ENCODE measurements around the gene GBP2. TPM values are rescaled to one million over a fixed set of nuclear protein-coding genes. Genes with fewer than 3 reads are reported as not detected.
"Not testable (repeated sequence)": the region's sequence is repeated elsewhere in the genome, so short reads cannot be mapped to it uniquely, and the experiment has no call there.

The GBP2 gene
- total RNA-seq, 3 donors from 2014 or later, result 186 to 267 (median 244) TPM

DNA sequence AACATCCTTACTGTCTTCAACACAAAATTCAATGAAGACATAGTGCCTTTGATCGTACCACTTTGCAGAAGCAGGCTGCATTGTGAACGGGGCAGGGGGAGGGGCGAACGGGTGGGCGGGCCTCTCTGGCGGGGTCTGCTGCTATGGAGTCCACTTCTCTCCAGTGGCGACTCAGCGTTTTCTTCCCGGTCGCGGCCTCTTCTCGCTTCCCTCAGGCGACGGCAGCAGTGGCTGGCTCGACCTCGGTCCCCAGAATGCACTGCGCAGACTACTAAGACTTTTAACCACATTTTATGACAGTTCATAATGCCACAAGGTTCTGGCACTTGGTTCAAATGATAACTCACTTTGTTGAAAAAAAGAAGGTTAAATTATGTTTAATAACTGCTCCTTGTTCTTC lies 21.2 kb downstream of the GBP2 start:
- Mint-ChIP-seq H3K36me3 (ENCODE audit: insufficient read depth) (peaks cover 60% of the 10 kb centered on the region), H3K4me3 (no peak overlapping the region), H3K4me1 (ENCODE audit: low read depth) (peaks cover 25% of the 10 kb centered on the region), H3K9me3 (peaks cover 14% of the 10 kb centered on the region), H3K27me3 (ENCODE audit: low read depth) (no peaks in the 10 kb centered on the region)
- ATAC-seq, result peak in 1 of 2 donors; percentile 15
- no peak for DNase-seq

DNA sequence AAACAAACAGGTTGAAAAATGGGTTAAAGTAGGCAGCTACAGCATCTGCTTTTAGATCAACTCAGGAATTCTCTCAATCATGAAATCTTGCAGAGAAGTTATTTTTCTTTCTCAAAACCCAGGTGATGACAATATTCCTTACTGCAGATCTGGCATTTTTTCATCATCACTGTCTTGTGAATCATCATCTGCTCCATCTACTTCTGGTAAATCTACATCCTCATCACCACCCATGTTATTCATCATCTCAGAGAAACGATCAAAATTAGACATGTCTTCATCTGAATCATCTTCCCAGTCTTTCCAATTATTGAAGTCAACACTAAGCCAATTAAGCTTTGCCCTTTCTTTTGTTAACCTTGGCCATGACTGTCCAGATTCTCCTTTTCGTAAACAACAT lies 21.8 kb downstream of the GBP2 start:
- peaks cover 14% of the 10 kb centered on the region for H3K9me3 Mint-ChIP-seq
- peaks cover 25% of the 10 kb centered on the region for H3K4me1 Mint-ChIP-seq (ENCODE audit: low read depth)
- peak; percentile 62 to 76 for ATAC-seq
- DNase-seq, result no peak
- peaks cover 55% of the 10 kb centered on the region for H3K36me3 Mint-ChIP-seq (ENCODE audit: insufficient read depth)
- no peaks in the 10 kb centered on the region for H3K27me3 Mint-ChIP-seq (ENCODE audit: low read depth)
- no peak overlapping the region for H3K4me3 Mint-ChIP-seq

GRCh38 chr1:89102021-89102420 lies 23.9 kb downstream of the GBP2 start:
- peaks cover 25% of the 10 kb centered on the region for H3K4me1 Mint-ChIP-seq (ENCODE audit: low read depth)
- peaks cover 37% of the 10 kb centered on the region for H3K36me3 Mint-ChIP-seq (ENCODE audit: insufficient read depth)

DNA sequence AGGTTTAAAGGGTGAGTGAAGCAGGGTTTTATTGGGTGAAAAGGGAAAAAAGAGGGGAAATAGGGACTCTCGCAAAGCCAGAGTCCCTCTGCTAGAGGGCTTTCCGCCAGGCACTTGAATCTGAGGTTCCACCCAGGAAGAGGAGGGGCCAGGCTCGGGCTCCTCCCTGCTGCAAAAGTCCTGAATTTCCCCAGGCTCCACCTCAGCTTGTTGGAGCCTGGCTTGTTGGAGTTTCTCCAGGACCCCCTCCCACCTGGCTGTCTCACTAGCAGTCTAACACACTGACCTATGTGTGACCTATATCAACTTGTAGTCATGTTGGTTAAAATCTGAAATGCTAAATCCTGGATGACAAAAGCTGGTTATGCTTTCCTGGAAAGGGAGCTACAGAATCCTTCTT lies 25.5 kb downstream of the GBP2 start:
- H3K9me3 Mint-ChIP-seq, result peaks cover 14% of the 10 kb centered on the region
- H3K4me3 Mint-ChIP-seq, result no peak overlapping the region
- DNase-seq (no peak), ATAC-seq (no peak)
- H3K36me3 Mint-ChIP-seq (ENCODE audit: insufficient read depth), result peaks cover 21% of the 10 kb centered on the region
- H3K27me3 Mint-ChIP-seq (ENCODE audit: low read depth), result no peaks in the 10 kb centered on the region
- H3K4me1 Mint-ChIP-seq (ENCODE audit: low read depth), result peaks cover 17% of the 10 kb centered on the region

More at GRCh38 chr1:89102021-89102420, 23.9 kb downstream of the GBP2 start:
- H3K4me3 Mint-ChIP-seq, result no peak overlapping the region
- DNase-seq (no peak), ATAC-seq (no peak)
- peaks cover 18% of the 10 kb centered on the region for H3K9me3 Mint-ChIP-seq
- no peaks in the 10 kb centered on the region for H3K27me3 Mint-ChIP-seq (ENCODE audit: low read depth)

GRCh38 chr1:89098857-89099256 lies 27.1 kb downstream of the GBP2 start:
- H3K4me1 Mint-ChIP-seq (ENCODE audit: low read depth), result peaks cover 3% of the 10 kb centered on the region
- DNase-seq, result no peak
- ATAC-seq, result no peak
- peaks cover 6% of the 10 kb centered on the region for H3K36me3 Mint-ChIP-seq (ENCODE audit: insufficient read depth)
- H3K9me3 Mint-ChIP-seq, result peaks cover 8% of the 10 kb centered on the region
- no peak overlapping the region for H3K4me3 Mint-ChIP-seq
- no peaks in the 10 kb centered on the region for H3K27me3 Mint-ChIP-seq (ENCODE audit: low read depth)

- Mint-ChIP-seq H3K27me3 (ENCODE audit: low read depth) (no peaks in the 10 kb centered on the region), H3K4me1 (ENCODE audit: low read depth) (no peaks in the 10 kb centered on the region), H3K36me3 (ENCODE audit: insufficient read depth) (peaks cover 2% of the 10 kb centered on the region), H3K9me3 (peaks cover 8% of the 10 kb centered on the region), H3K4me3 (no peak overlapping the region)
- DNase-seq (no peak), ATAC-seq (no peak)
Measured at GRCh38 chr1:89095737-89096136, 30.2 kb downstream of the GBP2 start.

GRCh38 chr1:89089962-89090361 lies 36.0 kb downstream of the GBP2 start:
- Mint-ChIP-seq H3K27me3 (ENCODE audit: low read depth) (no peaks in the 10 kb centered on the region), H3K4me3 (no peak overlapping the region), H3K4me1 (ENCODE audit: low read depth) (peaks cover 1% of the 10 kb centered on the region), H3K9me3 (no peaks in the 10 kb centered on the region), H3K36me3 (ENCODE audit: insufficient read depth) (no peaks in the 10 kb centered on the region)
- ATAC-seq (peak in 1 of 2 donors; percentile 35), DNase-seq (no peak)

GRCh38 chr1:89088572-89088971 lies 37.3 kb downstream of the GBP2 start:
- Mint-ChIP-seq H3K4me3 (no peak overlapping the region), H3K4me1 (ENCODE audit: low read depth) (peaks cover 1% of the 10 kb centered on the region), H3K36me3 (ENCODE audit: insufficient read depth) (no peaks in the 10 kb centered on the region), H3K27me3 (ENCODE audit: low read depth) (no peaks in the 10 kb centered on the region), H3K9me3 (no peaks in the 10 kb centered on the region)
- ATAC-seq, result no peak
- no peak for DNase-seq

DNA sequence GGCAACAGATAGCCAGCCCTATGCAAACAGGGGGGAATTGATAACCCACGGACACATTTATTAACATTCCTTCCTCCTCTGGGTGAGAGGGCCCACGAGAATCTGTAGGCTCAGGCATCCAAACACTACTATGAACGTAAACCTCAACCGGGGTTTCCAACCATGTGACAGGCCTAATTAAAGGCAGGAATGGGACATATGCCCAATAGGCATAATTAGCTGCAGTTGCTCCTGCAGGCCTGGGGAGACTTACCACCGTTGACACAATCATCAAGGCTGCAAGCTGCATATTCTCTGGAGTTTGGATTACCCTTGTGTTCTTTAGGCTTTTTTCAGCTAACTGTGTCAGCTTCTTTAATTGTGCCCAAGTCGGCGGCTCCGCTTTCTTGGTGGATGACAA lies 38.7 kb downstream of the GBP2 start:
- Mint-ChIP-seq H3K4me1 (ENCODE audit: low read depth) (peaks cover 1% of the 10 kb centered on the region), H3K27me3 (ENCODE audit: low read depth) (no peaks in the 10 kb centered on the region), H3K9me3 (no peaks in the 10 kb centered on the region), H3K36me3 (ENCODE audit: insufficient read depth) (no peaks in the 10 kb centered on the region), H3K4me3 (no peak overlapping the region)
- no peak for DNase-seq
- no peak for ATAC-seq

DNA sequence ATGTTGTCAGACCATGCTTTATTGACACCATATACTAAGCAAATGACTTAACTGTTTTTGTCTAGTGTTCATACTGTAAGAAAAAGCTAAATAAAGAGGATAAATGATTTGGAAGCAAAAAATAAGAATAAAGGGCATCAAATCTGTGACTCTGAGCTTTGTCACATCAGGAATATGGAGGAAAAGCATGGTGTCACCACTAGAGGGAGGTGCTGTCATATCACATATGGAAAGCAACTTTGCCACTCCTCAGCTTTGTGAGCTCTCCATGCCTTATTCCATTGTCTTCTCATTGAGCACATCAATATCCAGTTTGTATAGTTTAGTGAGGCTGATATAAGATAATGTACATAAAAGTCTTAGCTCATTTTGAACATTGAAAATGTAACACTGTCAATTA lies 40.1 kb downstream of the GBP2 start:
- Mint-ChIP-seq H3K4me3 (no peak overlapping the region), H3K4me1 (ENCODE audit: low read depth) (peaks cover 1% of the 10 kb centered on the region), H3K27me3 (ENCODE audit: low read depth) (no peaks in the 10 kb centered on the region), H3K9me3 (no peaks in the 10 kb centered on the region), H3K36me3 (ENCODE audit: insufficient read depth) (peaks cover 2% of the 10 kb centered on the region)
- DNase-seq (peak; percentile 27), ATAC-seq (no peak)

DNA sequence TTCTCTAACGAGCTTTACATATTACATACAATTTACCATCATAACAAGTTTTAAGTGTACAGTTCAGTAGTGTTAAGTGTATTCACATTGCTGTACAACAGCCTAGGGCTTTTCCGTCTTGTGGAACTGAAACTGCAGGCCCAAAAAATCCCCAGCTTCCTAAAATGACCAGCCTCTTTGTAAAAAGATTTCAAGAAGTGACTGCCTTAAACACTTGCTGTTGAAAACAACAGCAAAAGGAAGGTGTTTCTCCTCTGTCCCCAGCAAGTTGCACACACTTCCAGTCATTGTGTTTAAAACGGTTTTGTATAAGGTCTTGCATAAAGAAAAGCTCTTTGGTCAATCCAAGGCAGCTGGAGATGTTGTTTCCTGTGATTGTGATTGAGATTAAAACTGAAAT lies 44.9 kb downstream of the GBP2 start:
- DNase-seq (no peak), ATAC-seq (no peak)
- no peaks in the 10 kb centered on the region for H3K27me3 Mint-ChIP-seq (ENCODE audit: low read depth)
- peaks cover 4% of the 10 kb centered on the region for H3K36me3 Mint-ChIP-seq (ENCODE audit: insufficient read depth)
- H3K4me1 Mint-ChIP-seq (ENCODE audit: low read depth), result no peaks in the 10 kb centered on the region
- H3K4me3 Mint-ChIP-seq, result no peak overlapping the region
- peaks cover 7% of the 10 kb centered on the region for H3K9me3 Mint-ChIP-seq

DNA sequence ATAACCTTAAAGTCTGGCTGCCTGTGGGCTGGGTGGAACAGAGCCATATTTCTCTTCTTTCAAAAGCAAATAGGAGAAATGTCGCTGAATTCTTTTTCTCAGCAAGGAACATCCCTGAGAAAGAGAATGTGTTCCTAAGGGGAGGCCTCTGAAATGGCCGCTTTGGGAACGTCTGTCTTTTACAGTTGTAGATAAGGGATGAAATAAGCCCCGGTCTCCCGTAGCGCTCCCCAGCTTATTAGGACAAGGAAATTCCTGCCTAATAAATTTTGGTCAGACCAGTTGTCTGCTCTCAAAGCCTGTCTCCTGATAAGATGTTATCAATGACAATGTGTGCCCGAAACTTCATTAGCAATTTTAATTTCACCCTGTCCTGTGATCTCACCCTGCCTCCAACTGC lies 45.8 kb downstream of the GBP2 start:
- H3K27me3 Mint-ChIP-seq (ENCODE audit: low read depth); H3K9me3 Mint-ChIP-seq; DNase-seq; H3K4me3 Mint-ChIP-seq; ATAC-seq; H3K36me3 Mint-ChIP-seq (ENCODE audit: insufficient read depth); H3K4me1 Mint-ChIP-seq (ENCODE audit: low read depth): not testable (repeated sequence)

GRCh38 chr1:89072466-89073065 lies 53.3 kb downstream of the GBP2 start:
- not testable (repeated sequence) for ATAC-seq; H3K4me3 Mint-ChIP-seq; H3K9me3 Mint-ChIP-seq; H3K27me3 Mint-ChIP-seq (ENCODE audit: low read depth); DNase-seq; H3K36me3 Mint-ChIP-seq (ENCODE audit: insufficient read depth)
- peaks cover 21% of the 10 kb centered on the region for H3K4me1 Mint-ChIP-seq (ENCODE audit: low read depth)

DNA sequence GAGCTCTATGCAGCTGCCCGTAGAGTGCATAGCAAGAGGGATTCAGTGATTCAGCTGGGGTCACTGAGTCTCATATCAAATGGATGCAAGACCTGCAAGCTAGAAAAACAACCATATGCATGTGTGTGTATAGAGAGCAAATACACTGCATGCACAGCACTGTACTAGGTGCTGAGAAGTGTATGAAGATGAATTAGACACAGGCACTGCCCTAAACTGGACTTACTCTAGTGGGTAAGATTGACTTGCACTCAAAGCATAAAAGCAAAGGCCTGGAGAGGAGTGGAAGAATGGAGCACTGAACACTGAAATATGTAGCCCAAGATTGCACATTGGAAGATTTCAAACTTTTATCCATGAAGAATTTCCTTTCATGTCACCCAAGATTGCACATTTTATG lies 55.4 kb downstream of the GBP2 start:
- peak overlapping the region; percentile 77 for H3K4me3 Mint-ChIP-seq
- peaks cover 25% of the 10 kb centered on the region for H3K4me1 Mint-ChIP-seq (ENCODE audit: low read depth)
- peaks cover 9% of the 10 kb centered on the region for H3K9me3 Mint-ChIP-seq
- H3K27me3 Mint-ChIP-seq (ENCODE audit: low read depth), result no peaks in the 10 kb centered on the region
- DNase-seq (no peak), ATAC-seq (peak in 1 of 2 donors; percentile 26)
- H3K36me3 Mint-ChIP-seq (ENCODE audit: insufficient read depth), result peaks cover 4% of the 10 kb centered on the region

- DNase-seq, result no peak
Measured at GRCh38 chr1:89069951-89070350, 56.0 kb downstream of the GBP2 start.

More at GRCh38 chr1:89069951-89070350, 56.0 kb downstream of the GBP2 start:
- Mint-ChIP-seq H3K4me3 (peak overlapping the region; percentile 77), H3K4me1 (ENCODE audit: low read depth) (peaks cover 26% of the 10 kb centered on the region), H3K36me3 (ENCODE audit: insufficient read depth) (peaks cover 4% of the 10 kb centered on the region), H3K27me3 (ENCODE audit: low read depth) (no peaks in the 10 kb centered on the region), H3K9me3 (peaks cover 9% of the 10 kb centered on the region)
- ATAC-seq, result no peak
